ENCODE results near the gene AK9.
A peak's percentile ranks its signal among the peaks of the same experiment; 100 is the strongest.

DNA sequence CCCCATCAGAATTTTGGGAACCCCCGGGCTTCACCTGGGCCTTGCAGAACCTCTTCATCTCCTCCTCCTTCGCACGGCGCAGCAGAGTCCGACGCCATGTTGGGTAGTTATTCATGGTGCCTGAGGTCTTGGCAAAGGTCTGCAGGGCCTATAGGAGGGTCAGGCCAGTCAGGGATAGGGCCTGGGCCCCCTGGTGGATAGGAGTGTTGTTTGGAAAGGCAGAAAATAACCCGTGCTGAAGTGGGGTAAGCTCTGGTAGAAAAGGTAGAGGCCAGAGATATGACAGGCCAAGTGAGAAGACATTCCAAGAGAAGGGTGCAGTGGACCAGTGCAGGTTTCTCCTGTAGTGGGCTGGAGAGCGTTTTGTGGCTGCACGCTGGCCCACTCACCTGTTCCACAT, 245.6 kb downstream of the AK9 start:
- TF ChIP-seq, protein P1, sequence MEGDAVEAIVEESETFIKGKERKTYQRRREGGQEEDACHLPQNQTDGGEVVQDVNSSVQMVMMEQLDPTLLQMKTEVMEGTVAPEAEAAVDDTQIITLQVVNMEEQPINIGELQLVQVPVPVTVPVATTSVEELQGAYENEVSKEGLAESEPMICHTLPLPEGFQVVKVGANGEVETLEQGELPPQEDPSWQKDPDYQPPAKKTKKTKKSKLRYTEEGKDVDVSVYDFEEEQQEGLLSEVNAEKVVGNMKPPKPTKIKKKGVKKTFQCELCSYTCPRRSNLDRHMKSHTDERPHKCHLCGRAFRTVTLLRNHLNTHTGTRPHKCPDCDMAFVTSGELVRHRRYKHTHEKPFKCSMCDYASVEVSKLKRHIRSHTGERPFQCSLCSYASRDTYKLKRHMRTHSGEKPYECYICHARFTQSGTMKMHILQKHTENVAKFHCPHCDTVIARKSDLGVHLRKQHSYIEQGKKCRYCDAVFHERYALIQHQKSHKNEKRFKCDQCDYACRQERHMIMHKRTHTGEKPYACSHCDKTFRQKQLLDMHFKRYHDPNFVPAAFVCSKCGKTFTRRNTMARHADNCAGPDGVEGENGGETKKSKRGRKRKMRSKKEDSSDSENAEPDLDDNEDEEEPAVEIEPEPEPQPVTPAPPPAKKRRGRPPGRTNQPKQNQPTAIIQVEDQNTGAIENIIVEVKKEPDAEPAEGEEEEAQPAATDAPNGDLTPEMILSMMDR (conservative IDR thresholded peaks at IDR 0.05; ENCODE audit: low read depth, low read length): 0 out of 2 replicates have a peak, but pooled peaks have one; percentile 20
- TF ChIP-seq EZH2 (IDR thresholded peaks at IDR 0.05; ENCODE audit: low read length, unreplicated experiment): no peak

All from PC-3 (cell line).